HG03460 (cell line): ENCODE data around the gene CAMKK2.
"Not testable (repeated sequence)": the region's sequence is repeated elsewhere in the genome, so short reads cannot be mapped to it uniquely, and the experiment has no call there.

Experiments
- ATAC-seq: cut with Tn5 transposase; IDR thresholded peaks from one replicate; pipeline ENCODE4 v1.9.1; 2021; ENCODE audit not compliant: unreplicated experiment

The CAMKK2 gene

DNA sequence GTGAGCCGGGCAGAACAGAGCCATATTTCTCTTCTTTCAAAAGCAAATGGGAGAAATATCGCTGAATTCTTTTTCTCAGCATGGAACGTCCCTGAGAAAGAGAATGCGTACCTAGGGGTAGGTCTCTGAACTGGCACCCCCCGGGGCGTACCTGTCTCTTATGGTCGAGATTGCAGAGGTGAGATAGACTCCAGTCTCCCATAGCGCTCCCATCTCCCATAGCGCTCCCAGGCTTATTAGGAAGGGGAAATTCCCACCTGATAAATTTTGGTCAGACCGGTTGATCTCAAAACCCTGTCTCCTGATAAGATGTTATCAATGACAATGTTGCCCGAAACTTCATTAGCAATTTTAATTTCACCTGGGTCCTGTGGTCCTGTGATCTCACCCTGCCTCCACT, 16.0 kb downstream of the CAMKK2 start:
- ATAC-seq = not testable (repeated sequence)

DNA sequence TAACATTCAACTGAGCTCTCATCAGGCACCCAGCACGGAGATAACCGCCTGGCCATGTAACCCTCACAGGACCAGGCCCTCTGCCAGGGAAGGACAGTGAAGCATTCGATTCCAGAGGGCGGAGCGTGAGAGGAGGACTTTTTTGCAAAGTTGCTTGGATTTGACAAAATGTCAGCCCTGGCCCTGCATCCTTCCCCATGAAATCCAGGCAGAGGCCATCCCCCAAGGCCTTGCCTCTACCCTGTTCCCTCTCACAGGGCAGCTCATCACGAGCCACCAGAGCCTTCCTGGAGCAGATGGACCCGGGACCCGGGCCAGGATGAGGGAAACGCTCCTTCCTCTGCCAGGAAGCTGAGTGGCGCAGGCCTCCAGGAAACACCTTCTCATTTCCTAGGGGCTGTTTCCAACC, 17.0 kb downstream of the CAMKK2 start:
- ATAC-seq = no peak

DNA sequence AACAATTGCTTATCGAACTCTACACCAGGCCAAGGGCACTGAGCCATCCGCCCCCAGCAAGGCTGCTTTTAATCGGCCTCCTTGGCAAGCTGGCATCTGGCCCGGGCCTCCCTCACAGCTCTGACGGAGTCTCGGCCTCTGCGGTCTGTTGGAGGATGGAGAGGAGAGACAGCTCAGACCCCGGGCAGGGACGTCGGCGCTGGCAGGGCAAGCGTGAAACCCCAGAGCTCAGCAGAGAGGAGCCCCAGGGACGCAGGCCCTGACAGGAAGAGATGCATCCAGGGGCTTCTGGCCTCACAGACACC, 17.5 kb downstream of the CAMKK2 start:
- ATAC-seq = no peak

- ATAC-seq = no peak
Measured at GRCh38 chr12:121278169-121279070, 18.1 kb downstream of the CAMKK2 start.

DNA sequence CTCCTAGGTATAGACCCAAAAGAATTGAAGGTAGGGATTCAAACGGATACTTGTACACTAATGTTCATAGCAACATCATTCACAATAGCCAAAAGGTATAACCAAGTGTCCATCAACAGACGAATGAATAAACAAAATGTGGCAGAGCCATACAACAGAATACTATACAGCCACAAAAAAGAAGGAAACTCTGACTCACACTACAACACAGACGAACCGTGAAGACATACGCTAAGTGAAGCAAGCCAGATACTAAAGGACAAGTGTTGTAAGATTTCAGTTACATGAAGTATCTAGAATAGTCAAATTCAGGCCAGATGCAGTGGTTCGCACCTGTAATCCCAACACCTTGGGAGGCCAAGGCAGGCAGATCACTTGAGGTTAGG, 19.1 kb downstream of the CAMKK2 start:
- no peak for ATAC-seq

DNA sequence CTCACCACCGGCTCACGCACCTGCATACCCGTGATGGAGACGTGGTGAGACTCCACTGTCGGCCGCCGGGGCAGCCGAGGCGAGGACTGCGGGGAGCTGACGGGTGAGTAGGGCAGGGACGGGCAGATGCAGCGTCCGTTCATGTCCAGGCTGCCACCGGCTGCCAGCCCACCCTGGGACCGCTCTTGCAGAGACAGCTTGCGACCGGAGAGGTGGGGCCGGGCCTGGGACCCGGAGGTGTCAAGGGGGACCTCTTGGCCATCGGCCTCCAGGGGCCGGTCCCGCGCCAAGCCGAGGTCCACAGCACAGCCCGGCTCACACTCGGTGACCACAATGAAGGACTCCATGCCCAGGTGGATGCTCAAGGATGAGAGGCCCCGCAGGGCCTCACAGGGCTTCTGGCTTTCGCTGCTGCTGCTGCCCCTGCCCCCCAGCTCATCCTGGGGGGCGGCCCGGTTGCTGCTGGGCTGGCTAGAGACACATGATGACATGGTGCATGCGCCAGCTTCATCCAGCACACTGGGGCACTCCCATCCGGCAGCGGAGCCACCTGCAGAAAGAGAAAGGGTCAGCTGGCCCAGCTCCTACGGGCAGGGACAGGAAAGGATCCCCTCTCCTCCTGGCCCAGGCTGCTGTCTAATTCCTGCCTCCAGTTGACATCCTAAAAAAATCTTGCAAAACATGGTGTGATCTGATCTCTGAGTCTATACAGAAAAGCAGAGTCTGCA, 22.3 kb downstream of the CAMKK2 start:
- ATAC-seq = no peak

DNA sequence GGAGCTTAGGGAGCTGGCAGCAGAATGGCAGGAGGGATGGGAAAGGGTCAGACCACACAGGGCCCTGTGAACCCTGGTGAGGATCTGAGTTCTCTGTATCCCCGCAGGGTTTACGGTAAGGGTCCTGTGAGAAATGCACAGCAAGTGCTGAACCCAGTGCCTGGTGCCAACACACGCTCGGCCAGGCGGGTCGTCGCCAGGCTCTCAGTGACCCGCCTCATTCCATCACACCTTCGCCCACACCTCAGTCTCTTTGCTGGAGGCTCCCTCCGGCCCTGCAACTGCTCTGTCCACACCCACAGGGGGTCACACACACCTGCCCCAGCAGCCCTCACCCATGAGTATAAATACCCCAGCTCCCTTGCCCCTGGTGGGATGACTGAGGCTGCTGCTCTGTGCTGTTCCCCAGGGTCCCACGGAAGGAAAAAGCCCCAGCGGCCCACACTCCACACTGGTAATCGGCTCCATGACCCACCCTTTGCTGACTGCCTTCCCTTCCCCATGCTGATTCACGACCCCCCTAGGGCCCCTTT, 23.1 kb downstream of the CAMKK2 start:
- no peak for ATAC-seq

- no peak for ATAC-seq
Measured at GRCh38 chr12:121267822-121268221, 28.7 kb downstream of the CAMKK2 start.

DNA sequence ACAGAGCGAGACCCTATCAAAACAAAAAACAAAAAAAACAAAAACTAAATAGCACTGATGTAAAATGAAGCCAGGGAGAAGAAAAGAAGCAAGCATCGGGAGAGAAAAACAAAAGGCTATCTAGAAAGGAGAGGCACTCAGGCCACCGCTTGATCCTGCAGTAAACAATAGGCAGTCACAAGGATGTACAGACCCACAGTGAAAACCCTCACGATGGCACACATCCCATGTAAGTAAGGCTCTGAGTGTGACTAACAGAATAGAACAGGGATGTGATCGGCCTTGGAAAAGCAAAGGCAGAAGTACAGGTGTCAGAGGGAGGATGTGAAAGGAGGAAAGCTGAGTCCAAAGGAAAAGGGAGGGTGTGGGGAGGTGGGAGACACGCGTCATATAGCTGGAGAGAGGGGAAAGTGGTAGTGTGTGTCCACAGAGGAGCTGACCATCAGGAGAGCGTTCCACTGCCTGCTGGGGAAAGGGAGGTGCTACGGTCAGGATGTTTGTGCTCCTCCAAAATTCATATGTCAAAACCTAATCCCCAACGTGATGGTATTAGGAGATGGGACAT, 31.5 kb downstream of the CAMKK2 start:
- ATAC-seq = no peak

- ATAC-seq = no peak
Measured at GRCh38 chr12:121264135-121264534, 32.4 kb downstream of the CAMKK2 start.

GRCh38 chr12:121263206-121263935, 33.1 kb downstream of the CAMKK2 start:
- no peak for ATAC-seq

- ATAC-seq = no peak
Measured at GRCh38 chr12:121261398-121261797, 35.1 kb downstream of the CAMKK2 start.

DNA sequence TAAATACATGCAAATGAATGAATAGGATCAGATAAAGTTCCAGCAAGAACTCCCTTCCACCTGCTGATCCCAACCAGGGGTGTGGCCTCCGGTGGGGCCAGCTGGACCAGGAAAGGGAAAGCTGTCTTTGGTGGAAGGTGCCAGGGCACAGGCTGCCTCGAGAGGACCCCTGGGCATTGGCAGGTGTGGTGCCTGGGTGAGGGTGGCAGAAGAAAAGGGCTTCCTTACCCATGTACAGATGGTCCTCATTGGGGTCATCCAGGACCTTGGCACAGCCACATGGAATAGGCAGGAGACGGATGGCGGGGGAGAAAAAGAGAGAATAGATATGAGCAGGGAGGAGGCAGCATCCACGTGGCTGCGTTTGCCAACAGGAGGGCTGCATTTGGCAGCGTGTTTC, 36.4 kb downstream of the CAMKK2 start:
- no peak for ATAC-seq

DNA sequence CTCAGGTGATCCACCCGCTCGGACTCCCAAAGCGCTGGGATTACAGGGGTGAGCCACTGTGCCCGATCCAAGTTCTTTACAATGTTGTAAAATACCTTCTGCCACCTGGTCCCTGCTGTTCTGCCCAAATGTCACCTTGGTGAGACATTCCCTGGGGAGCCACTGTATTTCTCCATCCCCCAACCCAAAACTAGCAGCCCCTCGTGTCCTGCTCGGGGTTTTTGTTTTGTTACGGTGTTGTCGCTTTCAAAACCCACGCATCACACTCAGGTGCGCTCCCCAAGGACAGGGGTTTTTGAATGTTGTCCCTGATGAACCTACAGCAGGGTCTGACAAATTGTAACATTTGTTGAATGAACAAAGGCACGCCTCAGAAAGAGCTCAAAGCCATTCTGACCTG, 37.4 kb downstream of the CAMKK2 start:
- no peak for ATAC-seq

GRCh38 chr12:121257704-121258449, 38.6 kb downstream of the CAMKK2 start:
- not testable (repeated sequence) for ATAC-seq

DNA sequence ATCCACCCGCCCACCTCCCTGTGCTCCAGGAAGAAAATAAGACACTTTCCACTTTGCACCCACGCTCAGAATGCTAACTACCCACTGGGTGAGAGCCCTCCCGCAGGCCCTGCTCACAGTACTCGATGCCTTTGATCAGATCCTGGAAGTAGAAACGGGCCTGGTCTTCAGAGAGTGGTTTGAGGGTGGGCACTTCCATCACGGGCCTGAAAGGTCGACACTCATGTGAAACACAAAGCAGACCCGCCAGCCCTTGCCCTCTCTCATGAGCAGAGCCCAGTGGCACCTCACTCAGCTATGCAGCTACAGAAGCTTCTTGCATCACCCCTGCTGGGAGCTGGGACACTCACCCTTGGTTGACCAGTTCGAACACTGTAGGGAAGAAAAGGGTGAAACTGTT, 41.1 kb downstream of the CAMKK2 start:
- ATAC-seq = no peak

- no peak for ATAC-seq
Measured at GRCh38 chr12:121253638-121254335, 42.7 kb downstream of the CAMKK2 start.

GRCh38 chr12:121252712-121253345, 43.7 kb downstream of the CAMKK2 start:
- ATAC-seq = no peak

DNA sequence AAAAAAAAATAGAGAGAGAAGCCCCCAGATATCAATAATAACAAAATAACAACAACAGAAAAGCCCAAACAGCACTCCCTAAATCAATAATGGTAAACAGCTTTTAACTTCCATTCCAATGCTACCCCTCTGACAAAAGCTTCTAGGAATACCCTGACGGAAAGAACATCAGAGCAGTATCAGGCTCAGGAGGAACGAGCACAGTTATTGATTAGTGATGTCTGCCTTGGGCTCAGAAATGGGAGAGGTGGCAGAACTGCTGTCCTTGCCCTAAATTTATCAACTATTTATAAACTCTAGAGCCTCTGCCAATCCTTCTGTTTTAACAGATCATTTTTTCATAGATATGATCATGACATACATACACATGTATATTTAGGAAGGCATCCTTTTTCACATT, 44.7 kb downstream of the CAMKK2 start:
- ATAC-seq = no peak
